Breast epithelium (tissue), 3 donors: Measurements from ENCODE around the gene NATD1.

ENCODE experiments used
- POLR2A ChIP-seq: fragments of 450-650 bp; IDR thresholded peaks from one replicate; pipeline ENCODE4 v1.6.1; 2016; ENCODE audit warnings: antibody characterized with exemption, mild to moderate bottlenecking, moderate library complexity
- POLR2AphosphoS5 ChIP-seq, 3 donors: sonication (generic); formaldehyde crosslinking; IDR thresholded peaks; one replicate each; pipeline ENCODE4 v1.6.1; 2017; ENCODE audit warnings: antibody characterized with exemption in 3 of 3
- TF ChIP-seq, protein P1 (sequence below), 3 donors: fragments of 450-650 bp; IDR thresholded peaks; one replicate each; pipeline ENCODE4 v1.5.1; 2016 to 2017; ENCODE audit warnings: antibody characterized with exemption in 3 of 3, mild to moderate bottlenecking in 3 of 3, moderate library complexity in 3 of 3

DNA sequence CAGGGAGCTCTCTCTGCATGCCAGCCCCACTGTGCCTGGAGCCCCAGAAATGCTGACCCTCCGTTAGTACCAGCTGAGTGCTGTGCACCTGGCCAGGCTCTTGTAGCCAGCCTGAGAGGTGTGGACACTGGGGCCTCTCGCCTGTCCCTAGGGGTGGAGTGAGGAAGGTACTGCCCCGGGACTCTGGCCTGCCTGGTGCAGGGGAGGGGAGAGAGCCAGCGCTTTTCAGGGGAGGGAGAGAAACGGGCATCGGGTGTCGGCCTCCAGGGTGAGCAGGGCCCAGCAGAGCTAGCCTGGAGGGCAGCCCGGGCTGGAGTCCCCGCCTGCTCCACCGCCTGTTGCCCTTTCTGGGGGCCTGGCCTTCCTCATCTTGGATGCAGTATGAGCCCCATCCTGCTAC, 44.4 kb upstream of the NATD1 start:
- no peak for TF ChIP-seq POLR2A
- TF ChIP-seq, protein P1, sequence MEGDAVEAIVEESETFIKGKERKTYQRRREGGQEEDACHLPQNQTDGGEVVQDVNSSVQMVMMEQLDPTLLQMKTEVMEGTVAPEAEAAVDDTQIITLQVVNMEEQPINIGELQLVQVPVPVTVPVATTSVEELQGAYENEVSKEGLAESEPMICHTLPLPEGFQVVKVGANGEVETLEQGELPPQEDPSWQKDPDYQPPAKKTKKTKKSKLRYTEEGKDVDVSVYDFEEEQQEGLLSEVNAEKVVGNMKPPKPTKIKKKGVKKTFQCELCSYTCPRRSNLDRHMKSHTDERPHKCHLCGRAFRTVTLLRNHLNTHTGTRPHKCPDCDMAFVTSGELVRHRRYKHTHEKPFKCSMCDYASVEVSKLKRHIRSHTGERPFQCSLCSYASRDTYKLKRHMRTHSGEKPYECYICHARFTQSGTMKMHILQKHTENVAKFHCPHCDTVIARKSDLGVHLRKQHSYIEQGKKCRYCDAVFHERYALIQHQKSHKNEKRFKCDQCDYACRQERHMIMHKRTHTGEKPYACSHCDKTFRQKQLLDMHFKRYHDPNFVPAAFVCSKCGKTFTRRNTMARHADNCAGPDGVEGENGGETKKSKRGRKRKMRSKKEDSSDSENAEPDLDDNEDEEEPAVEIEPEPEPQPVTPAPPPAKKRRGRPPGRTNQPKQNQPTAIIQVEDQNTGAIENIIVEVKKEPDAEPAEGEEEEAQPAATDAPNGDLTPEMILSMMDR (IDR thresholded peaks at IDR 0.05), result no peak
- TF ChIP-seq POLR2AphosphoS5 (IDR thresholded peaks at IDR 0.05), result no peak
